Motor neuron (in vitro differentiated cells): ENCODE data around the gene PIPOX. TPM values are rescaled to one million over a fixed set of nuclear protein-coding genes. Genes with fewer than 3 reads are reported as not detected.

Source experiments
- ATAC-seq, 8 experiments: fragments of 200-7000 bp; cut with Tn5 transposase; replicated peaks in 6 of 8; 2 replicates each; pipeline ENCODE4 v1.8.0; 2021; ENCODE audit warnings: mild to moderate bottlenecking in 8 of 8, moderate library complexity in 8 of 8
- H3K27ac ChIP-seq, 2 donors: fragments of 250-450 bp; sonication (Bioruptor Pico); 2 replicates each; pipeline ENCODE4 v1.9.0; 2021; ENCODE audit warnings: antibody characterized with exemption in 2 of 2, mild to moderate bottlenecking in 2 of 2, moderate library complexity in 1 of 2
- H3K4me1 ChIP-seq, 2 donors: fragments of 250-450 bp; sonication (Bioruptor Pico); replicated peaks in 1 of 2; 2 replicates each; pipeline ENCODE4 v1.6.1; 2021; ENCODE audit warnings: antibody characterized with exemption in 2 of 2, mild to moderate bottlenecking in 2 of 2, moderate library complexity in 1 of 2
- H3K4me3 ChIP-seq, 5 donors: fragments of 250-450 bp; sonication (Bioruptor Pico); 2 replicates each; pipeline ENCODE4 v1.9.0; 2021; ENCODE audit warnings: antibody characterized with exemption in 5 of 5, mild to moderate bottlenecking in 5 of 5, moderate library complexity in 4 of 5
- WGBS, 10 experiments: fragments of 450-650 bp; shearing (Covaris generic); methylation state at CpG; one replicate each; pipeline ENCODE4 v1.0.0; 2022; 5-methylcytosine and 5-hydroxymethylcytosine counted together
- in situ Hi-C, 9 experiments: fragments of 400-800 bp; cut with MboI; loops; one replicate each; pipeline ENCODE4 v1.15.0; 2021; ENCODE audit warnings: low sequenced_read_pairs in 9 of 9, low pct_unique_long_range_greater_than_20kb in 2 of 9; ENCODE audit not compliant: unreplicated experiment in 9 of 9
- total RNA-seq, 8 experiments: library from RNA; unstranded; fragments of 300-600 nt; gene quantifications; 2 replicates each; pipeline versions ENCODE4 v1.2.3 to v1.2.4, GENCODE V29; 2022

Gene PIPOX
- total RNA-seq, 8 experiments from 2014 or later, result 1.6 to 11.8 (median 4.6) TPM

DNA sequence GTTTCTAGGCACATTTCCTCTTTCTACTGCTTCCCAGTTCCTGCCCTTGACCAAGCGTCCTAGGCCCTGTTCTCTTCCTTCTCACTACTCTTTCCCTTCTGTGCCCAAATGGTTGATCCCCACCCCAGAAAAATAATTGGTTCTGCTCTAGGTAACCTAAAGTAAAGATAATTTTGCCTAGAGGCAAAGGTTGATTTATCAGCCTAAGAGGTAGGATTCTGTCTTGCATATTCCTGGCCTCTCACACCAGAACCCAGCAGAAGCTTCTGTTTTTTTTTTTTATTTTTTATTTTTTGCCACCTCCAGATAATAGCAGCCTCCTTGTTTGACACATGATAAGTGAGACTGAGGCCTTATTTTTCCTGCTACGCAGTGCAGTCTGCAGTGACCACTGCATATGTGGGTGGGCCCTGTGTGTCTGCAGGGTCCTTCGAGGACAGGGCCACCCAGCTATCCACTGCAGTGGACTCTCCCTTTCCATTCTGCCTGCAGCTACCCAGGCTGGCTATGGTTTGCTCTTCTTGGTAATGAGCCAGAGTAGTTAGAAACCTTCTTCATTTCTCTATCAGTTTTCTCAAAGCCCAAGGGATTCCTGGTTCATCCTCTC is 701 bp downstream of the PIPOX start:
- WGBS, 10 experiments, result 43 to 100% (median 79%) methylated on average over 1 to 3 of the region's 3 CpGs; no CpG with 5 or more reads in 1 of the 10 experiments
- no peak for ATAC-seq
- Histone ChIP-seq H3K27ac (peak overlapping the region; percentile 75 to 76), H3K4me1 (peaks cover 55 to 66% of the 10 kb centered on the region in 2 donors), H3K4me3 (no peak overlapping the region)
- in situ Hi-C loops, result no loop called here

DNA sequence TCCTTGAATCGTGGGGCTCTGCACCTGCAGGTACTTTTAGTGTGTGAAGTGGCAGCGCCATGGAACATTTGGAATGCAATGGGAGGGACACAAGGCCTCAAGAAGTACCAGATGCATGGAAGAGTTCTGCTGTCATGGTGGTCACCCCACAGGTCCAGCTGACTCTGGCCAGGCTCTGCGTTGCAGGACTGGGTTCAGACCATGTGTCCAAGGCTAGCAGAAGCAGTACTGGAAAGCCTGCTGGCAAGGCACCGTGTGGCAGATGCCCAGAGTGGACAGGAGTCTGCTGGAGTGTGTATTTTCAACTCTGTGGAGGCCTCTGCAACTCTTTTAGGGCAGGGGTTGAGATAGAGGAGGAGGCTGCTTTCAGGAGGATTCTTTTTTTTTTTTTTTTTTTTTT is 2.1 kb downstream of the PIPOX start:
- WGBS, 10 experiments, result 6 to 100% (median 90%) methylated on average over 1 to 3 of the region's 4 CpGs; no CpG with 5 or more reads in 3 of the 10 experiments
- no peak for ATAC-seq
- no peak overlapping the region for H3K4me3 ChIP-seq
- in situ Hi-C loops, result no loop called here
- no peak overlapping the region for H3K27ac ChIP-seq
- H3K4me1 ChIP-seq, result peaks cover 57 to 66% of the 10 kb centered on the region in 2 donors

DNA sequence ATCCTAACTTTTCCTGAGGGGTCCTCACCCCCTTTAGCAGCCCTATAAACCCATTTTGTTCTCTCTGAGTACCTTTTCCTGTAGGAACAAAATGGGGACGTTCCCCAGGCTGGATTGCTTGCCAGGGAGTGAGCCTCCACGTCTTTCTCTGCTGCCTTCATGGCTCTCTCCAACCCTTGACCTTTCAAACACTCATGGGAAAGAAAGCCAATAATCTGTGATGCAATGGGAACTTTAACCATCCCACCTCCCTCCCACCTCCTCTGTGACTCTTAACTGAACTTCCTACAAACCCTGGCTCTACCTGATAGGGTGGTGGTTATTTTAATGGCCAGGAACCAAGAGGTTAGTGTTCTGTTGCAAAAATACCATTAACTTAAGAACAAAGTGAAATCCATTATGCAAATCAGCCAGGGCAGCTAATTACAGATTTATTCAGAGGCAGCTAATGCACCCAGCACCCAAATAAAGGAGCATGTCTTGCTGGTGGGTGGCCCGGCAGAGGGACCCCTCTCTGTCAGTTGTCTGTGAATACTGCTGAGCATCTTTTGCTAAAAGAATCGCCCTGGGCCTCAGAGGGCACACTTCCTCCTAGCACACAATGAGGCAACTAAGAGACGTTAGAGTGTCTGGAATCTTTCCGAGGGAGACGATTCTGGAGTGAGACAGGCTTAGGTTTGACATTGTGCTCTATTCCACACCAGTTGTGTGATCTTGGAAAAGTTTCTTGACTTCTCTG is 3.0 kb downstream of the PIPOX start:
- 42 to 100% (median 64%) methylated on average over 1 to 5 of the region's 7 CpGs; no CpG with 5 or more reads in 2 of the 10 experiments for WGBS, 10 experiments
- Histone ChIP-seq H3K4me3 (no peak overlapping the region), H3K27ac (no peak overlapping the region)

DNA sequence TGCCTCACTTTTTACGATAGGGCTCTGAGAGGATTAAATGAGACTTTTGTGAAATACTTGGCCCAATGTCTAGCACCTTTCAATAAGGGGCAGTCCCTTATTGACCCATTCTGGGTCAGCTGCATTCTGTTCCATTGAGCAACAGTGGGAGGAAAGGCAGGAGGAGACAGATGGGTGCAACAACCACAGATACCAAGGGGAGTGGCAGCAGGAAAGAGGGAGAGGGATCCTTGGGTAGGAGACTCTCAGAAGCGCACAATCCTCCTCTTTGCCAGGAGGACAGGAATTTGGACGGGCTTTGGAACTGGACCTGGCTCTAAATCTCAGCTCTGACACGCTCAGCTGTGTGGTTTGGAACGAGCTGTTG is 3.5 kb downstream of the PIPOX start:
- in situ Hi-C loops, result no loop called here

More for the DNA sequence above, 3.0 kb downstream of the PIPOX start:
- in situ Hi-C loops, result no loop called here
- no peak for ATAC-seq
- peaks cover 55 to 65% of the 10 kb centered on the region in 2 donors for H3K4me1 ChIP-seq

DNA sequence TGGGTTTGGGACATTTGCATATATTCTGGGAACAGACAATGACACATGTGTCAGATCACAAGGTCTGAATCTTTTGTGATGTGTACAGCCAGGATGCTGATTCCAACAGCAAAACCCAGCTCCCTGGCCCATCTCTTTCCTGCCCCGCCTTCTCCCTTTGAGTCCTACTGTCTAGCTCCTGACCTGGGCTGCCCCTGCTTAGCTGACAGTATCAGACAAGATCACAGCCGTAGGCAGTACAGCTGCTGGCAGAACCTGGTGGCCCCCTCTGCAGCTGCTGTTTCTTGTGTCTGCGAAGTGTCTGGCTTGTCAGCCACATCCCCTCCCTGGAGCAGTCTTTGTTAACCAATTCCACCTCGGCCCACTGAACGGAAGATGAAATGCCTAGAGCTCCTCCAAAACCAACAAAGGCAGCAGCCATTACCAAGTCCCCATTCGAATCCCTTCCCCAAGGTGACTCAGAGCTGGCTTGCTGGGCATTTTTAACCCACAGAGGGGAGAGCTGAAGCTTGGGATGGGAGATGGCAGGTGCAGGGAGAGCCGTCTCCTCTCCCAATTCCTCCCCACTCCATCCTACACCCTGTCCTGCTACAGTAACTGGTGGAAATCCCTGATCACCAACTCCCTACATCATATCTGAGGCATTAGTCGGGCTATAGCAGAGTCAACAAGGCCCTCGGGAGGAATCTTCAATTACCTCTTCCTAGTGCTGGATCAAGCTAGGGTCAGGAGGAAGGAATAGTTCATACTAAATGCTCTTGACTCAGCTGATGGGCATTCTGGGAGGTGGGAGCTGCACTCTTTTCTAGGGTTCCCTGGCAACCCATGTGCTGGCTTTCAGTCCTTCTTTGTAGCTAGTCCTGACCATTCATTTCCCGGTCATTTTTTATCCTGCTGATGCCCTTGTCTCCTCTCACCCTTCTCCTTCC is 5.8 kb downstream of the PIPOX start:
- in situ Hi-C loops, result no loop called here
- Histone ChIP-seq H3K4me1 (peaks cover 45 to 49% of the 10 kb centered on the region in 2 donors), H3K27ac (peak overlapping the region; percentile 83 to 90), H3K4me3 (no peak overlapping the region)
- peak; percentile 72 to 97 (median 94) for ATAC-seq
- 0 to 33% (median 17%) methylated on average over 1 to 9 of the region's 10 CpGs; no CpG with 5 or more reads in 3 of the 10 experiments for WGBS, 10 experiments

More for the DNA sequence above, 3.5 kb downstream of the PIPOX start:
- 40 to 100% (median 95%) methylated on average over 1 to 4 of the region's 5 CpGs; no CpG with 5 or more reads in 3 of the 10 experiments for WGBS, 10 experiments
- Histone ChIP-seq H3K27ac (no peak overlapping the region), H3K4me1 (peaks cover 56 to 65% of the 10 kb centered on the region in 2 donors), H3K4me3 (no peak overlapping the region)
- ATAC-seq, result no peak

DNA sequence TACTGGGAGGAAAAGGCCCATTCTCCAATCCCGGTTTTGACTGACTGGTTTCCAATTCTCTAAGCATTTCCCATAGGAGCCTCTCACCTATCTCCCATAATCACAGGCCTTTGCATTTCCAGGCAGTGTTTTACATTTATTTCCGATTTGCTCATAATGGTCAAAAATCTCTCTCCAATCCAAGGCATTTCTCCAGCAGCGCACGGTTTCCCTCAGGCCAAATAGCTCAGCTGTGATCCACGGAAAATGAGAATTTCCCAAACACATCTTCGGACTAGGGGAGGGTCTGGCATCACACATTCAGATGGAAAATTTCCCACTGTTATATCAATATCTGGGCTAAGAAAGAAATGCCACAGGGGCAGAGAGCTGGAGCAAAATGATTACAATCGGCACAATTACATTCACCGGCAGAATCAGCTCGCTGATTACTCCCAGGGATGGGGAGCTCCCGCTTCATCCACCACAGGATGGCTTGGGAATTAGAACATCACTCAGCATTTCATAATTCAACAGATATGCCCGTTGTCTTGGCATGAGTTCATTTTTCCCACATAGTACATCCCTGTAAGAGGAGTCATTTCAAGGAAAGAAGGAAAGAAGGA is 6.7 kb downstream of the PIPOX start:
- no peak overlapping the region for H3K4me3 ChIP-seq
- H3K4me1 ChIP-seq, result peaks cover 42 to 50% of the 10 kb centered on the region in 2 donors
- no peak for ATAC-seq
- in situ Hi-C loops, result no loop called here
- H3K27ac ChIP-seq, result peak overlapping the region; percentile 83 to 90
- WGBS, 10 experiments, result 25 to 100% (median 90%) methylated on average over 1 to 7 of the region's 11 CpGs; no CpG with 5 or more reads in 1 of the 10 experiments

DNA sequence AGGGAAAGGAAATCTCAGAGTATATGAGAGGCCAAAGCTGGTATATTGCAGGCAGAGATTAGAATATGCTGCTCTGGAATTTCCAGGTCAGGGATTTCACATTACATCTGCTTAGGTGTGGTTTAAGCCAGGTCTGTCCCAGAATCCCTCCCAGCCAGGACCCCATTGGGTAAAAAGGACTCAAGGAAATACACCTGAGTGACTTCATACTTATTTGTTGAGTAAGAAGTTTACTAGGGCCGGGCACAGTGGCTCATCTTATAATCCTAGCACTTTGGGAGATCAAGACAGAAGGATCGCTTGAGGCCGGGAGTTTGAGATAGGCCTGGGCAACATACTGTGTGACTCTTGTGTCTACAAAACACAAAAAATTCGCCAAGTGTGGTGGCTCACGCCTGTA is 7.2 kb downstream of the PIPOX start:
- H3K4me3 ChIP-seq, result no peak overlapping the region
- no peak for ATAC-seq
- peak overlapping the region; percentile 83 to 90 for H3K27ac ChIP-seq
- 45 to 94% (median 79%) methylated on average over 1 to 5 of the region's 5 CpGs; no CpG with 5 or more reads in 2 of the 10 experiments for WGBS, 10 experiments
- H3K4me1 ChIP-seq, result peaks cover 48 to 55% of the 10 kb centered on the region in 2 donors
- in situ Hi-C loops, result no loop called here

DNA sequence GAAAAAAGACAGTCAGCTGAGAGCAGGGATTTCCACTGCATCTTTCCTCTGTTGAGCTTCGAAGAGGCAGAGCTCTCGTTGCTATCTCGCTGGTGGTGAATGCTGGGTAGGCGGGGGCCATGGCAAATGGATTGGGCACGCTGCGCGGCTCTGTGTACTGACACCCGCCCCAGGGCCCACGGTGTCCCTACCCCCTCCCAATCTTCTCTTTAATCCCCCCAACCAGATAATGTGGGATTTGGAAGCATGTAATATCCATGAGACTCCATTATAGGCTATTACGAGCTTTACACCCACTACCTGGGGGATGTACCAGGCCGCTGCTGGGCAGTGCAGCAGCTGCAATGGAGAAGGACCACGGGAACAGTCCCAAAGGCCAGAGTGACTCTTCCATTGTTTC is 8.3 kb downstream of the PIPOX start:
- no peak overlapping the region for H3K27ac ChIP-seq
- in situ Hi-C loops, result no loop called here

DNA sequence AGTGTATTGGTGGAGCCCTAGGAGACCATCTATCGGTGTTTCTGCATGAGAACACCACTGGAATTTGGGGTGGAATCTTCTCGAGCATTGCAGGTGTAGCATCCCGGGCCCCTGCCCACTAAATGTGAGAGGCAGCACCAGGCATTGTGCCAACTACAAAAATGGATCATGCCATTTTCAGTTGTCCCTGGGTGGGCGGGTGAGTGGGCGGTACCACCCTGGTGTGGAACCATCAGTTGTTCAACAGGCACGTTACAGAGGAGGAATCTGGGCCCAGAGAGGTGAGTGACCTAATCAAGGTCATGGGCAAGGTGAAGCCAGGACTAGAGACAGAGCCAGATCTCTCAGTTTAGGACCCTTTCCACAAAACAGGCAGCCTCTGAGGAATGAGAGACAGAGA is 8.8 kb downstream of the PIPOX start:
- ATAC-seq, result no peak
- 53 to 100% (median 73%) methylated on average over 1 to 6 of the region's 6 CpGs; no CpG with 5 or more reads in 2 of the 10 experiments for WGBS, 10 experiments
- no peak overlapping the region for H3K27ac ChIP-seq
- no peak overlapping the region for H3K4me3 ChIP-seq
- in situ Hi-C loops, result no loop called here
- peaks cover 48 to 63% of the 10 kb centered on the region in 2 donors for H3K4me1 ChIP-seq

More for the DNA sequence above, 8.3 kb downstream of the PIPOX start:
- no peak overlapping the region for H3K4me3 ChIP-seq
- no peak for ATAC-seq
- H3K4me1 ChIP-seq, result peaks cover 48 to 59% of the 10 kb centered on the region in 2 donors
- 20 to 100% (median 77%) methylated on average over 1 to 3 of the region's 12 CpGs; no CpG with 5 or more reads in 4 of the 10 experiments for WGBS, 10 experiments

DNA sequence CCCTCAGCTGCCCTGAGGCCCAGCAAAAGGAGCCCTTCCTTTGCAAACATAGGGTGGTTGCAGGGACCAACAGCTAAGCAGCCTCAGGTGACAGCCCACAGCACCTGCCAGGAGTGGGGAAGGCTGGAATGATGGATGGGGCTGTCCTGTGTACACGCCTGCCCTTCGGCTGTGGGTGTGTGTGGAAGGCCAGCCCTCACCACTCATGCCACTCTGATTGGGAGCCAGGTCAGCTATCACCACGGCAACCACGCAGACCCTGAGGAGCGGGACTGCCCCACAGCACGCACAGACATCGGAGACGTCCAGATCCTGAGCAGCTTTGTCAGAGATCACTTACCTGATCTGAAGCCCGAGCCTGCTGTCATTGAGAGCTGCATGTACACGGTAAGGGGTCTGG is 11.9 kb downstream of the PIPOX start:
- peak in 6 of 8 experiments; percentile 10 to 99 (median 98) for ATAC-seq

DNA sequence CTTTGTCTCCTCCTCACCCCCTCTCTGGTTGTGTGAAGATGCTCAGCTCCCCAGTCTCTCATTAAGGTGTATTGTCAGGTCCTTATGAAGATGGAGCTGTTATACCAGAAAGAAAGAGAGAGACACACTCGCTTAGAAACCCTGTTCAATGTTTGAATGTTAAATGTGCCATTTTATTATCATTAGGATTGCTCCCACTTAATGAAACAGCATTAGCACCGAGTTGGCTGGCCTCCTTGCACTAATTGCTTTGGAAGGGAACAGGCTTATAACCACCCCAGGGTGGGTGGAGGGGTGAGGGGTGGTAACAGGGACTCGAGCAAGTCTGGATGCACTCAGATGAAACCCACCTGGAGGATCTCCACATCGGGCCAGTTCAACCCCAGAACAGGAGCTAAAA is 14.4 kb downstream of the PIPOX start:
- Histone ChIP-seq H3K27ac (no peak overlapping the region), H3K4me3 (no peak overlapping the region), H3K4me1 (peaks cover 49 to 69% of the 10 kb centered on the region in 2 donors)
- 17 to 100% (median 58%) methylated on average over 1 to 4 of the region's 4 CpGs; no CpG with 5 or more reads in 3 of the 10 experiments for WGBS, 10 experiments
- in situ Hi-C loops, result no loop called here
- ATAC-seq, result no peak

More for the DNA sequence above, 11.9 kb downstream of the PIPOX start:
- no peak overlapping the region for H3K4me3 ChIP-seq
- in situ Hi-C loops, result no loop called here
- peak overlapping the region; percentile 59 to 66 for H3K27ac ChIP-seq
- WGBS, 10 experiments, result 20 to 80% (median 50%) methylated on average over 1 to 4 of the region's 10 CpGs; no CpG with 5 or more reads in 6 of the 10 experiments
- H3K4me1 ChIP-seq, result peaks cover 42 to 52% of the 10 kb centered on the region in 2 donors

DNA sequence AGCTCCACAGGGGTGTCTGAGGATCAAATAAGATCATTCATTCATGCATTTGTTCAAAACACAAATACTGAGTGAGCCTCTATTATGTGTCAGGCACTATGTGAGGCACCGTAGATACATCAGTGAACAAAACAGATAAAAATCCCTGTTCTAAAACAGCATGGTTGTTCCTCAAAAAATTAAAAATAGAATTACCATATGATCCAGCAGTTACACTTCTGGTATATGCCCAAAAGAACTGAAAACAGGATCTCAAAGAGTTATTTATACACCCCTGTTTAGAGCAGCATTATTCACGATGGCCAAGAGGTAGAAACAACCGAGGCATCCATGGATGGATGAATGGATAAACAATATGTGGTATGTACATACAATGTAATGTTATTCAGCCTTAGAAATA is 15.4 kb downstream of the PIPOX start:
- Histone ChIP-seq H3K4me3 (no peak overlapping the region), H3K27ac (no peak overlapping the region), H3K4me1 (peaks cover 49 to 78% of the 10 kb centered on the region in 2 donors)
- WGBS, 10 experiments, result 80 to 100% (median 92%) methylated on average over 1 to 3 of the region's 3 CpGs; no CpG with 5 or more reads in 5 of the 10 experiments
- in situ Hi-C loops, result no loop called here
- ATAC-seq, result no peak
